GM03348 (cell line): ENCODE measurements around the gene ZNF837.
"Not testable (repeated sequence)": the region's sequence is repeated elsewhere in the genome, so short reads cannot be mapped to it uniquely, and the experiment has no call there.

Experiments used
- DNase-seq: peaks from one replicate; pipeline ENCODE4 v3.0.0; 2012; ENCODE audit warnings: low spot score

ZNF837 gene

GRCh38 chr19:58395979-58396627 lies 15.3 kb upstream of the ZNF837 start:
- DNase-seq, result peak; percentile 20

GRCh38 chr19:58395220-58395978 lies 14.6 kb upstream of the ZNF837 start, which contains the start of gene RNF225:
Gene RNF225 (plus strand): TSS chr19:58395656. CDS start chr19:58396090, 434 bp downstream.
- DNase-seq, result no peak

GRCh38 chr19:58394821-58395219 lies 14.0 kb upstream of the ZNF837 start:
- no peak for DNase-seq

GRCh38 chr19:58393725-58394033 lies 12.8 kb upstream of the ZNF837 start:
- no peak for DNase-seq

GRCh38 chr19:58392945-58393724 lies 12.3 kb upstream of the ZNF837 start:
- no peak for DNase-seq

GRCh38 chr19:58388175-58388526 lies 7.3 kb upstream of the ZNF837 start:
- no peak for DNase-seq

GRCh38 chr19:58387338-58388174 lies 6.7 kb upstream of the ZNF837 start:
- DNase-seq, result no peak

GRCh38 chr19:58386576-58387337 lies 5.9 kb upstream of the ZNF837 start, which contains the start of gene RPS5:
Gene RPS5 (plus strand): TSS chr19:58387269. CDS start chr19:58388138, 869 bp downstream.
- DNase-seq, result peak; percentile 99

- no peak for DNase-seq
These were observed 5.2 kb upstream of the ZNF837 start for GRCh38 chr19:58385891-58386575.

GRCh38 chr19:58385313-58385890 lies 4.6 kb upstream of the ZNF837 start:
- DNase-seq, result no peak

- DNase-seq, result no peak
These were observed 2.3 kb upstream of the ZNF837 start for GRCh38 chr19:58382997-58383603.

- no peak for DNase-seq
These were observed 806 bp upstream of the ZNF837 start for GRCh38 chr19:58381460-58382212.

- DNase-seq, result no peak
These were observed 681 bp downstream of the ZNF837 start for GRCh38 chr19:58380037-58380661.

GRCh38 chr19:58379246-58379645 lies 1.6 kb downstream of the ZNF837 start:
- DNase-seq, result no peak

GRCh38 chr19:58376724-58377123 lies 4.1 kb downstream of the ZNF837 start:
- DNase-seq, result not testable (repeated sequence)

- no peak for DNase-seq
These were observed 6.6 kb downstream of the ZNF837 start for GRCh38 chr19:58374200-58374599.

GRCh38 chr19:58372311-58373133 lies 8.3 kb downstream of the ZNF837 start:
- DNase-seq, result no peak
